GM21825 (cell line): ENCODE data around the gene TNP2.

Experiments
- ATAC-seq: cut with Tn5 transposase; IDR thresholded peaks from one replicate; pipeline ENCODE4 v1.9.1; 2021; ENCODE audit warnings: mild to moderate bottlenecking, moderate library complexity; ENCODE audit not compliant: unreplicated experiment

Gene TNP2

GRCh38 chr16:11278681-11279628 lies 9.8 kb upstream of the TNP2 start:
- ATAC-seq: no peak

- no peak for ATAC-seq
Observed at GRCh38 chr16:11277607-11278337, 8.6 kb upstream of the TNP2 start.

GRCh38 chr16:11276896-11277593 lies 7.9 kb upstream of the TNP2 start:
- no peak for ATAC-seq

- no peak for ATAC-seq
Observed at GRCh38 chr16:11276143-11276895, 7.2 kb upstream of the TNP2 start, which contains the start of gene PRM2. Gene PRM2, minus strand, starts transcription at chr16:11276480. Its CDS starts 110 bp downstream, at chr16:11276370.

- no peak for ATAC-seq
Observed at GRCh38 chr16:11274964-11275363, 5.8 kb upstream of the TNP2 start.

GRCh38 chr16:11273721-11274324 lies 4.7 kb upstream of the TNP2 start:
- ATAC-seq: no peak

GRCh38 chr16:11272921-11273720 lies 4.0 kb upstream of the TNP2 start, which contains the start of gene PRM3:
Gene PRM3, minus strand, starts transcription at chr16:11273629. Its CDS starts 34 bp downstream, at chr16:11273595.
- ATAC-seq: no peak

GRCh38 chr16:11272484-11272883 lies 3.4 kb upstream of the TNP2 start:
- ATAC-seq: no peak

- no peak for ATAC-seq
Observed at GRCh38 chr16:11271610-11272009, 2.5 kb upstream of the TNP2 start.

GRCh38 chr16:11270602-11271162 lies 1.6 kb upstream of the TNP2 start:
- no peak for ATAC-seq

- ATAC-seq: no peak
Observed at GRCh38 chr16:11265124-11265523, 4.0 kb downstream of the TNP2 start.

- ATAC-seq: no peak
Observed at GRCh38 chr16:11264155-11264832, 4.8 kb downstream of the TNP2 start.

- no peak for ATAC-seq
Observed at GRCh38 chr16:11263737-11264136, 5.4 kb downstream of the TNP2 start.

GRCh38 chr16:11262915-11263314 lies 6.2 kb downstream of the TNP2 start:
- ATAC-seq: no peak

GRCh38 chr16:11260596-11260966 lies 8.5 kb downstream of the TNP2 start:
- ATAC-seq: no peak

- no peak for ATAC-seq
Observed at GRCh38 chr16:11259655-11260595, 9.2 kb downstream of the TNP2 start.
